HG02852 (cell line): ENCODE results near the gene SPATS2L.

Source experiments
- ATAC-seq: cut with Tn5 transposase; IDR thresholded peaks from one replicate; pipeline ENCODE4 v1.9.1; 2021; ENCODE audit warnings: mild to moderate bottlenecking, moderate library complexity; ENCODE audit not compliant: unreplicated experiment

SPATS2L gene

DNA sequence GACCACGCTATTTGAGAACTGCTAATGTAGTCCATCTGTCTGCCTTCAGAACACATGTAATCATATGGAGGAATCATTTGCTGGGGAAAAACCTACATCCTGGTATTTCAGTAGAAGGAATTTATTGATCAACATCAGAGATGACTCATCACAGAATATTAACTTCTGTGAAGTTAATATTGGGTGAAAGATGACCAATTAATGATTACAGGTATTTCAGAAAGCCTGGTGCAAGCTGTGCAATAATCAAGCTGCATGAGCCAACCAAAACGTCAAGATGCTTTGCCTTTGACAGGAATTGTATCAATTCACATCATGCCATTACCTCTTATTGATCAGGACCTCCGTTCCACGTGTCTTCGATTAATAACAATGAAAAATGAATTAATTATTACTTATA is 9.4 kb upstream of the SPATS2L start:
- ATAC-seq = no peak

DNA sequence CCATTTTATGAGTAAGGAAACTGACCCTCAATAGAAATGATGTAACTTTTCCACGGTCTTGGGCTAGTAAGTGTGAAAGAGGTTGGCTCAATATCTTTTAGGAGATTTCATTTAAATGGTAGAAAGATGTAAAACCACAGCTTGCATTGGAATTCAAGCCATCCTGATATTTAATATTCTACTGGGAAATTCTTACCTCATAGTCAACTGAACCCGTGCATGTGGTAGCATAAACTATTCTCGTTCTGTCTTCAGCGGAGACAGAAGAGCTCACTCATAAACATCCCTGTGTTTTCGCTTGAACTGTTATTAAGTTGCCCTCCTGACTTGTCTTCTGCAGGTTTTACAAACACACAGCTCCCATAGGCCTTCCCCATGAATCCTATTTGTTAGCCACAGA is 8.5 kb upstream of the SPATS2L start:
- ATAC-seq = no peak

DNA sequence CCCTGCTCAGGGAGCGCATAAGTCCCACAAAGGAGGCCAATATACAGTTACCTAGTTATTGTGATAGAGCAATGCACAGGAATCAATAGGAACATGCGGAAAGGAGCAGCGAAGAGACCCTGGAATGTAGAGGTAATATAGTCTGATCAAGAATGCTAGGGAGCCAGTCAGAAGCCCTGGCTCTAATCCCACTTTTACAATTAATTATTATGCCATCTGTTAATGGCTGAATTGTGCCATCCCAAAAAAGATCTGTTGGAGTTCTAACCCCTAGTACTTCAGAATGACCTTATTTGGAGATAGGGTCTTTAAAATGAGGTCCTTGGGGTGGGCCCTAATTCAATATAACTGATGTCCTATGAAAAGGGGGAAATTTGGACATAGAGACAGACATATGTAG is 7.7 kb upstream of the SPATS2L start:
- ATAC-seq = no peak

DNA sequence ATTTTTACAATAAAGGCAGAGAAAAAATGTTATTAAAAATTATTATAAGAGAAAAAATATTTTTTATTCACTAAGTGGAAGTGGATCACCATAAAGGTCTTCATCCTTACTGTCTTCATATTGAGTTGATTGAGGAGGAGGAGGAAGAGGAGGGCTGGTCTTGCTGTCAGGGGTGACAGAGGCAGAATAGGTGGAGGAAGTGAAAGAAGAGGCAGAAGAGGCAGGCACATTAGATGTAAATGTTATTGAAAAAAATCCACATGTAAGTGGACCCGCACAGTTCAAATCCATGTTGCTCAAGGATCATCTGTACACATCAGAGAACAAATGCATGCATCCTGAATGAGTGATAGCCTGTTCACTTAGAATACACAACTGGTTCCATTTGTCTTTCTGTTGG is 6.4 kb upstream of the SPATS2L start:
- no peak for ATAC-seq

DNA sequence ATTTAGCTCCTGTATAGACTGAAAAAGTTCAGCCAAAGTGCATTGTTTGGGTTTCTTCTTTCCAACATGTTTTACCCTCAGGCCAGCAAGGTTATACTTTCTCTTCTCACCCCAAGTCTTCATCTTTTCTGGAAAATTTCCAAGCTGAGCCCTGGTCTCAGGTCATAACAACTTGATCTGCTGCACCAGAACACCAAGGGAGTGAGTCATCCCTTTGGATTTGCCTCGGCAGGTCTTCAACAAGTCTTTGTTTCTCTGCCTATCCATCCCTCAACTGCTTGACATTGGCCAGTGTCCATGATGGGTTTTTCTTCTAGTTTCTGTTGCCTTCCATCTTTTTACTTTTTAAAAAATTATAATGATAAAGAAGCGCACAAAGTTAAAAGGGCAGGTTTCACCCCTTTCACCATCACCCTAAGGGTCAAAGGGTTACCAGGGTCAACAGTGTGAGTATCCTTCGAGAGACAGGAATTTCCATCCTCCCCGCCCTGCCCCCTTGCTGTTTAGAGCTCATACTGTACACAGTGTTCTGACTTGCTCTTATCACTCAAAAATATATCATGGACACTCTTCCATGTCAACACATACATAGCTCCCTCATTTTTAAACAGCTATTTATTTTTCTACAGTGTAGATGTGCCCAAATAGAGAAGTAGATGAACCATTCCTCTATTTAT is 5.7 kb upstream of the SPATS2L start:
- no peak for ATAC-seq

DNA sequence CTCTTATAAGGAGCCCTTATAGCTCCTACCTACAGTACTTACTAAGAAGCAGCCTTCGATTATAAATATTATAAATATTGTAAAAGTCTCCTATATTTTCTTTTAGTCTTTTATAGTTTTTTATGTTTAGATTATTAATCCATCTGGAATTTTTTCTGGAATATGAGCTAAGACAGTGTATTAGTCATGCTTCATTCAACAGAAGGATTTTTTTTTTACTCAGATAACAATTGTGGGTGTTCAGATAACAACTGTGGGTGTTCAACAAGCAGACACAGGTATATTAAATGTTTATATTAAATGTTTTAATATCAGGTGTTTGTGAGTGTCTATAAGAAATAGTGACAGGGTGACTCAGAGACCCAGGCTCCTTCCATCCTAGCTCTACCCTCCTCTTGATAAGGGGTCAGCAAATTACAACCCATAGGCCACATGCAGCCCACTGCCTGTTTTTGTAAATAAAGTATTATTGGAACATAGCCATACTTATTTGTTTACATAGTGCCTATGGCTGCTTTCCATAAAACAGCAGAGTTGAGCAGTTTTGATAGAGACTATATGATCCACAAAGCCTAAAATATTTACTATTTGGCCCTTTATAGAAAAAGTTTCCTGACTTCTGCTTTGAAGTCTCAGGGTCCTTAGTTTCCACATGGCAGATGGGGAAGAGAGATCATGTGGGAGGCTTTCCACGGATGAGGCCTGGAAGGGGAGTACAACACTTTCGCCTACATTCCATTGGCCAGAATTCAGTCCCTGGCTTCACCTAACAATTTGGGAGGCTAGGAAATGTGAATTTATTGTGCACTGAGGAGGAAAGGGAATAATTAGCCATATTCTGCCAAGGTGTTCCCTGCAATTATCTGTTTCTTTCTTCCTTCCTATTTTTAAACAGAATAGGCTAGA is 4.3 kb upstream of the SPATS2L start:
- no peak for ATAC-seq

DNA sequence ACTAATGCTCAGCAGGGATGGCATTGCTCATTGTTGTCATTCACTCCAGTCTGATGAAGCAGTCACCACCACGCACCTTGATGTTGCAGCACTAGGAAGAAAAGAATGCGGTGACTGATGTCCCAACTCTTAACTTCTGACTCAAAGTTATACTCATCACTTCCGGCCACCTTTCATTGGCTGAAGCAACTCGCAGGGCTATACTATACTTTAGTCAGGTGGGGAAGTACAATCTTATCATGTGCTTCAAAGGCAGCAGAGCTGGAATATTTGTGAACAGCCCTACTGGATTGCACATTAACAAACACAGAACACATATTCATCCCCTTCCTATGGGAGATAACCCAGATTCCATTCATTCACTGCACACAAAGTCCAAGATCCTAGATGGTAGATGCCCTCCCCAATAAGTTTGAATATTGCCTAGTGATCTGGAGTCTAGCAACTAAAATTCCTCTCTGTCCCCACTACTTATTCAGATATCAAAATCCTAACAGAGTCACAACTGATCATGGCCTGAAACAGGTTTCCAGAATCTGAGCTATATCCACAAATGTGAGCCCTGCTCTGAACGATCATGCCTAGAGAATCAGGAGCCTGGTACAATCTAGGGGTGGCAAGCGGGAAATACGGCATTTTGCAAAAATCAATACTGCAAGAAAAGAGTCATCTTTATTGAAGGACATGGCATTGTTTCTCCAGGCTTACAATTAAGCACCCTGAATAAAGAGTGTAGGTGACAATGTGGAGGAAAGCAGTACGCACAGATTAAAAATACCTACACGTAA is 3.4 kb upstream of the SPATS2L start:
- no peak for ATAC-seq

DNA sequence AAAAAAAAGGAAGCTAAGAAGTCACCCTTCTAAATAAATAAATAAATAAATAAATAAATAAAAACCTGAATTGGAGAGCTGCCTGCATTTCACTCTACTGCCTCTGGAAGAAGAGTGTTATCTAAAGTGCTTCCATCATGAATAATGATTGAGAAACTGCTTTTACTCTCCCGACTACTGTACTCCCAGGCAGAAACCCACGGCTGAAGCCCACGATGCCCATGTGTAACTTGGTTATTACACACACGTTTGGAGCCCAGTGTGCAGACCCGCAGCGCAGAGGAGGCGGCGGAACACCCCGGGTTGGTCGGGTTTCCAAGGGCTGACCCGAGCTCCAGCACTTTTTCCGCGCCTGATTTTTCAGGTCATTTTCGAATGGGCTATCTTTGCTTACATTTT is 697 bp upstream of the SPATS2L start:
- ATAC-seq = peak; percentile 1

DNA sequence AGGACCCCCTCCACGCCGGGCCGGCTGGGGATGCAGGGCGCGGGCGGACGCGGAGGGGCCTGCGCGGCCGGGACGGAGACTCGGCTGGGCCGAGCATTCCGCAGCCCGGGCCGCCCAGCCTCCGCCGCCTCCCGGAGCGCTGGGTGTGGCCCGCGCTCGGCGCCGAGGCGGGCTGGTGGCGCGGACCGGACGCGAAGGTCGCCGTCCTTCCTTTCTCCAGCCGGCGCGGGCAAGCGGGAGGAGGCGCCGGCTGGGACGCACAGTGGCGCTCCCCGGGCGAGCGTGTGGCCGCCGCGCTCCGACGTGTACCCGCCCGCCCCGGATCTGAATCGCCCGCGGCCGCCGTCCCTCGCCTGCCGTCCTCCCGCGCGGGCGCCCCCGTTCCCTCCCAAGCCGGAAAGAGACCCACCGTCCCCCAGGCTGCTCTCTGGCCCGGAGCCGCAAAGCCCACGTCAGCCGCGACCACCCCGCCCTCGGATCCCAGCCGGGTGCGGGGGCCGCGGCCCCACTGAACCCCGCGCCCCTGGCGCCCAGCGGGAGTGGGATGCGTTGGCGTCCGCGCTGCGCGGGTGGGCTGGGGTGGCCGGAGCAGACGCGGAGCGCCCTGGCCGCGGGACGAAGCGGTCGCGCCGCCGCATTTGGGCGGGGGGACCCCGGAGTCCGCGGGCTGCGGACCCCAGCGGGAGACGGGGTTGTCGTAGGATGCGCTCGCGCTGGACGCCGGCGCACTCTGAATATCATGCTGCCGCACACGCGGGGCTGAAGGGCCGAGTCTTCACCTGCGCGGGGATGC is 634 bp downstream of the SPATS2L start:
- ATAC-seq = peak; percentile 55

DNA sequence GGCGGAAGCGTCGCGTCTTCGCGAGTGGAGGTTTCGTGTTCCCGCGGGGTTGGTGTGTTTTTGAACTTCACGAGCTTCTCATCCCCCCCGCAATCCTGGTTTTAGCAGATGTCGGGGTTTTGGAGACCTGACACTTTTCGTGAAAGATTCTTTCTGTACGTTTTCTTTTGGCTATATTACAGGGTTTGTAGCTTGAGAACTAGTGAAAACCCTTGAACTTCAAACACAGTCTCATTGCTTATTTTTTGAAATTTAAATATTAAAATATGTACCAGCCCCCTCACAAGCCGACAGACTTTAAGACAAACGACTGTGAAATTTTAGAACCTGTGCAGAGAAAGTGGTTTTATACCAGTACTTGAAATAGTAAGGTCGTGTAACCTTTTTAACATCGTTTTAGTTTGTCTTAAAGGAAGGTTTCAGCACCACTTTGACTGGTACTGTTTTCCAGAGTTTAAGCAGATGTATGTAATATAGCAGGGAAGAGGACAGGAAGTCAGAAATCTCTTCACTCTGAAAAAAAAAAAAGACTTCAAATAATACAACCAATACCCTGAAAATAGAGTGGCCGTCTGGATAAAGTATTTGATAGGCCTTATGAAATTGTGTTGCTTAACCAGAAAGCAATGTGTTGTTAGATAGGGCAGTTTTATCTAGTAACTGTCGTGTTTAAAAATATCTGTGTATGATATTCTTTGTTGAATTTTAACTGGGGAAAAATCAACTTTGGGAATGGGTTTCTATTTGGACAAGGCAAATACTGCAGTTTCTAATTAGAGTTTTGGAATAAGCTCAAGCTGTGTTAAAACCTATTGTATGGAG is 1.4 kb downstream of the SPATS2L start:
- no peak for ATAC-seq

DNA sequence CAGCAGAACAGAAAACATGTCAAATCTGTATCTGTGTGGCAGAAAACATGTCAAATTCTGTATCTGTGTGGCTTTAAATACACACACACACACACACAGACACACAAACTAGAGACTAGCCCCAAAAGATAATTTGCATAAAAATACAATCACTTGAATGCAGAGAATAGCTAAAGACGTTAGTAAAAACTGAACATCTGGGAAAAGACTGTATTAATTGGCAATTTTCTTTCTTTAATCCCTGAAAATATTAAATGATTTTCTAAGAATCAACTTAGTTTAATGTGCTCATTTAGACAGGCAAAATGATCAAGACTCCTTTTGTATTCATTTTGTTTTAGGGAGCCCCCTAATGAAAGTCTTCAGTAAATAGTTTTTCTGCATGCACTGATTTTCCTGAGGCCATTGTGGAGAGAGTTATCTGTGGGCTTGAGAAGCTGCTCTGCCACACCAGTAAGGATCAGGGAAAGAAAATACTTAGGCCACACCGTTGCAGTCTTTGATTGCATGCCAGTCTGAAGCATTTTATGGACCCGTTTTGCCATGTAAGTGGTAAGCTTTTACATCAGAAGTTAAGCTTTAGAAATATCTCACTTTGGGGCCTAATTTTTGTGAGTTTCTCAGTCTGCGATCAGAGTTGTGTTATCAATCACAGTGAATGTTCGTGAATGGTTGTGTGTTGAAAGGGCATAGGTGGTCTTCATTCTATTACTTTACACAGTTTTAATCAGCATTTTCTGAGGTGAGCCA is 2.2 kb downstream of the SPATS2L start:
- ATAC-seq = no peak

DNA sequence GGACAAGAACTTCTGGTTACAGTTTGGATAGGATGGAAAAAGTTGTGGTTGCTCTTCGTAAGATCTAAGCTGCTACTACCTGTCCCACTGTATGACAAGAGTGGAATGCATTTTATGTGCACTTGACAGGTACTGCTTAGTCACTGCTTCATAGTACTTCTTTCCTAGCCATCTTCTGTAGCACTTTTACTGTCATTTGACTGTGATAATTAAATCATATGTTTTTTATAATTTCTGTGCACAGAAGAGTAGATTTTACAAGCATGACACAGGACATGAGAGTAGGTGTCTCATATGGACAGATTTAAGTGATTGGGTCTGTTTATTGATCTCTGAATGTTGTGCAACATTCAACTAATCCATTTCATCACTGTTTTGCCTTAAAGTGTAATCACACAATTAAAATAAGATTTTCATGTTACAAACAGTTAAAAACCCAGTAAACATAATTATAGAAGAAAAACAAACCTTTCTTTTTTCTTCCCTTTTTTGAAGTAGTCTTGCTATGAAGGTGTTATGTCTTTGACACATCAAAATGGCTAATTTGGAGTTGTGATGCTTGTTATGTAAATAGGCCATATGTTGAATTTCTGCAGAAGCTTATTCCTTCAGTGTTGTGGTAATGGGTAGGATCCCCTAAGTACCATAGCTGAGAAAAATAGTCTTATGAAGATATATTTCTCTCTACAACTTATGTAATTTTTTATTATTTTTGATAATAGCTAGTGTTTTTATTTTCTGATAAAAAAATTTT is 3.0 kb downstream of the SPATS2L start:
- no peak for ATAC-seq

DNA sequence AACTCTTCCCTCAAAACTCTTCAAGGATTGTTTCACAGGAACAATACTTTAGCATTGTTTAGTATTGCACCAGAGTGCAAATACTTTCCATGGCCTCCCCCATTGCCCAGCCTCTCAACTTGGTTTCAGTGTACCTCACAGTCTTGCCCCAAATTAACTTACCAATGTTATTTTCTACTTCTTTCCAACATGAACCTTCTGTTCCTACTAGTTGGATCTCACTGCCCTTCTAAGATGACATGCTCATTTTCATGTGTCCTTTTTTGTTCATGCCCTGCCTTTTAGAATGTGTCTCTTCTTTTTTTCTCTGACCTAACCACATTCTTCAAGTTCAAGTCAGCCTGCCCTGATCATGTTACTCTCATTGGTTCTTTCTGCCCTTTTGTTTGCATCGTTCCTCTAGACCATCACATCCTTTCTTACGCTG is 4.1 kb downstream of the SPATS2L start:
- ATAC-seq = no peak

DNA sequence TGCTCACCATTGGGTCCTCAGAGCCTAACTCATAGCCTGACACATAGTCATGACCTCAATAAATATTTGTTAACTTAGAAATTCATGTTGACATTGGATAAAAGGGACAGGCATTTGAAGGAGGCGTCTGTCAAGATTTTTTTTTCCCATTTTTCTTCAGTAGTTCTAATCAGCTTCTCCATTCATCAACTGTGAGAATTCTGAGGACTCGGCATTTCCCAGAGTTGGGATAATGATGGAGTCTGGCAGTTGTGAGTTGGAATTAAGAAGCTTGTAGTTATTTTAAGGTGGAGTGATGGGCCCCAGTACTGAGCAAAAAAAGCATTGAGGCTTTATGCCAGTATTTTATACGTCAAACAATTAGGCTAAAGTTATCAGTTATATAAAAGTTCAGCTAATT is 4.6 kb downstream of the SPATS2L start:
- no peak for ATAC-seq

DNA sequence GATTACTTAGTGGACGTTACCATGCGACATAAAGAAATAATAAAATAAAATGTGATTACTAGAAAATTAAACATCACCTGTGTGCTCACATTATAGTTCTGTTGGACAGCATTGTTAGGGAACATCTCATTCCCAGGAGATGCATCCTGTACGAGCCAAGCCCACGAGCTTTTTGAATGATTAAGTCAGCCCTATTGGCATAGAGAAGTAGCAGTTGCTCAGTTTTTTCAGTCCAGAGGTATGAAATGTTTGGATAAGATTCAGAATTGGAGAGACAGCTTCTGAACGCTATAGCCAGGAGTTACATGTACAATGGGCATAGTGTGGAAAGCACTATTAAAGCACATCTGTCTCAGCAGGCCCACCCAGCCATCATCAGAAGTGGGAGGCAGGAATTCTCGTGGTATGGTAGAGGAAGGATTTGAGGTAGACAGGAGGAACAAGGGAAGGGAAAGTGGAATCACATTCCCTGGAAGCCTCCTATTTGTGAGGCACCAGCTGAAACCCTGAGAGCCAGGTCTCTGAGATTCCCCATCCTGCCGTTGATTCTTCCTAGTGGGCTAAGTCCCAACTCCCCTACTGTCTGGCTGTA is 8.6 kb downstream of the SPATS2L start:
- ATAC-seq = no peak

DNA sequence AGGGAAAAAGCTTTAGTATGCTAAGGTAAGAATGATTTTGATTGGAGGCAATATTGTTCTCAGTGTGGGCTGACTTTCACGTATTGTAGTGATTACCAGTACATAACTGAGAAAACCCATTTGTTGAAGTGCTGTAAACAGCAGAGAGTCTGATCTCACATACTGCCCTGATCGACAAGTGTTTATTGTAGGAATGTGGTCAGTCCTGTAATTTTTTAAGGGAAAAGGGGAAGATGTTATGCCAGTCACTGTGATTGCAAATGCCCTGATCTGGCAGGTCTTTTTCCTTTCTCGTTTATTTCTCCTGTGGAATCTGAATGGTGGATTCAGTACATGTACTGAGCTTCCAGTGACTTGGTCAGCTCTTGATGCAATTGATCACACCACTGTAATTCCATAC is 11.5 kb downstream of the SPATS2L start:
- ATAC-seq = no peak

DNA sequence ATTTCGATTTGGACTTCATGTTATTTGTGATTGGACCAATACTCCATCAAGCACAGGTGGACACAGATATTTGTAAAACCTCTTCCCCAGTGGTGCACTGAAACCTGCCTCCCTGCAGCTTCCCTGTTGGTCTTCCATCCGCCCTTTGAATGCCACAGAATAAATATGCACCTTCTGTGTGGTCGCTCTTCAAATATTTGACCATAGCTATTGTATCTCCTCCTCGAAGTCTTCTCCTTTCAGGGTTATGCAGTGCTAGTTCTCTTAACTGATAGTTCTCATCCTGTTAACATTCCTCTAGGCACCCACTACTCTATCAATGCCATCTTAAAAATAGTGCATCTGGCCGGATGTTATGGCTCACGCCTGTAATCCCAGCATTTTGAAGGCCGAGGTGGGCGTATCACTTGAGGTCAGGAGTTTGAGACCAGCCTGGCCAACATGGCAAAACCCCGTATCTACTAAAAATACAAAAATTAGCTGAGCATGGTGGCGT is 12.5 kb downstream of the SPATS2L start:
- ATAC-seq = no peak
